BLaER1 (cell line): ENCODE data around the gene ATRN.
"Not testable (repeated sequence)": the region's sequence is repeated elsewhere in the genome, so short reads cannot be mapped to it uniquely, and the experiment has no call there.

ENCODE experiments used
- H3K27ac ChIP-seq: shearing (Covaris generic); formaldehyde crosslinking; 2 replicates; pipeline ENCODE4 v1.8.1; 2022
- H3K27me3 ChIP-seq: shearing (Covaris generic); formaldehyde crosslinking; 2 replicates; pipeline ENCODE4 v1.8.1; 2022
- H3K36me3 ChIP-seq: shearing (Covaris generic); formaldehyde crosslinking; 2 replicates; pipeline ENCODE4 v1.8.1; 2022
- H3K4me1 ChIP-seq: shearing (Covaris generic); formaldehyde crosslinking; 2 replicates; pipeline ENCODE4 v1.8.1; 2022
- H3K4me2 ChIP-seq: shearing (Covaris generic); formaldehyde crosslinking; 2 replicates; pipeline ENCODE4 v1.8.1; 2022
- H3K4me3 ChIP-seq: shearing (Covaris generic); formaldehyde crosslinking; 2 replicates; pipeline ENCODE4 v1.8.1; 2022
- H3K9ac ChIP-seq: shearing (Covaris generic); formaldehyde crosslinking; 2 replicates; pipeline ENCODE4 v1.8.1; 2022
- H3K9me3 ChIP-seq: shearing (Covaris generic); formaldehyde crosslinking; 2 replicates; pipeline ENCODE4 v1.8.1; 2022
- H4K20me1 ChIP-seq: shearing (Covaris generic); formaldehyde crosslinking; 2 replicates; pipeline ENCODE4 v1.8.1; 2022
- Cebpa-rat ChIP-seq: shearing (Covaris generic); IDR thresholded peaks from 2 replicates; pipeline ENCODE4 v1.8.1; 2022

ATRN gene

DNA sequence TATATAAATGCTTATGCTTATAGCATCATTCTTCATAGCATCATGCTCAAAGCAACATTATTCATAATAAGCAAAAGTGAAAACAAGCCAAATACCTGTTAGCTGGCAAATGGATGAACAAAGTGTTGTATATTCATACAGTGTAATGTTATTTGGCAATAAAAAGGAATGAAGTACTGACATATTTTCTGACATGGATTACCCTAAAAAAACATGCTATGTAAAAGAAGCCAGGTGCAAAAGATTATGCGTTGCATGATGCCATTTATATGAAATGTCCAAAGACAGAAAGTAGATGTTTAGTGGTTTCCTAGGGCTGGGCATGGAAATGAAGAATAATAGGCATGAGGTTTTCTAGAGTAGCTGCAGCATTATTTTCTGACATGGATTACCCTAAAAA is 115.3 kb downstream of the ATRN start:
- Histone ChIP-seq H3K4me2 (no peak overlapping the region), H3K4me1 (no peaks in the 10 kb centered on the region), H4K20me1 (no peaks in the 10 kb centered on the region), H3K27ac (no peak overlapping the region), H3K4me3 (no peak overlapping the region), H3K27me3 (no peaks in the 10 kb centered on the region), H3K9me3 (peaks cover 9% of the 10 kb centered on the region; the same call in 1 of the 2 replicates), H3K36me3 (peaks cover 63% of the 10 kb centered on the region), H3K9ac (no peak overlapping the region)
- no peak for TF ChIP-seq Cebpa-rat

DNA sequence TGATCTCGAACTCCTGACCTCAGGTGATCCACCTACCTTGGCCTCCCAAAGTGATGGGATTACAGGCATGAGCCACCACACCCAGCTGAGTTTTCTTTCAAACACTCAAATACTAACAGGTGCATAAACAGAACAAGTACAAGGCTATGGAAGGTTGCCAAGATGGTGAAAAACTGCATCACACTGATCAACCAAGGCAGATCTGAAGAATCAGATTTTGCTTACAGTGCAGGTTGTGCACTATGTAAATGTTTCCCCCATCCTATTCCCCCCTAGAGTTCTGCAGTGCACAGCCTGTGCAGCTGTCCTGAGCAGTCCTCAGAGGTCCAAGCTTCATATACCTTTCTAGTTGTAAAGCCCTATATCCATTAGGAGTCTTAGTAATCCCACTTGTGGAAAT is 119.3 kb downstream of the ATRN start:
- no peak for TF ChIP-seq Cebpa-rat
- Histone ChIP-seq H3K9ac (no peak overlapping the region), H3K27ac (no peak overlapping the region)

DNA sequence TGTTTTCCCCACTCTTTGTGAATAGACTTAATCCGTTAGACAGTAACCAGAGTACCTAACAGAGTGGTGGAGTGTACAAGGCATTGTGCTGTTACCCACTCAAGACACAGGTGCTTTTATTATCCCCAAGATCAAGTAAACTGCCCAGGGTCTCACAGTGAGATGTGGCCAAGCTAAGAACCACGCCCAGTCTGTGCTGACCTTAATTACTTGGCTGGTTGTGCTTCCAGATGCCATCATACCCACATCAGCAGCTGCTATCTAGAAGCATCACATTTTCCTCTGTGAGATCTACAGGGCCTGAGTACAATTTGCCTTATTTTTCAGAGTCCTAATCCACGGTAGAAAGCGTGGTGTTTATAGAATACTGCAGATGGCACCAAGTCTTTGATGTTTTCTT is 122.1 kb downstream of the ATRN start:
- no peak overlapping the region for H3K4me2 ChIP-seq

More for the DNA sequence above, 119.3 kb downstream of the ATRN start:
- Histone ChIP-seq H3K9me3 (peaks cover 9% of the 10 kb centered on the region; the same call in 1 of the 2 replicates), H3K4me2 (no peak overlapping the region), H3K36me3 (peaks cover 66% of the 10 kb centered on the region), H3K4me1 (no peaks in the 10 kb centered on the region), H3K4me3 (no peak overlapping the region), H4K20me1 (no peaks in the 10 kb centered on the region), H3K27me3 (no peaks in the 10 kb centered on the region)

DNA sequence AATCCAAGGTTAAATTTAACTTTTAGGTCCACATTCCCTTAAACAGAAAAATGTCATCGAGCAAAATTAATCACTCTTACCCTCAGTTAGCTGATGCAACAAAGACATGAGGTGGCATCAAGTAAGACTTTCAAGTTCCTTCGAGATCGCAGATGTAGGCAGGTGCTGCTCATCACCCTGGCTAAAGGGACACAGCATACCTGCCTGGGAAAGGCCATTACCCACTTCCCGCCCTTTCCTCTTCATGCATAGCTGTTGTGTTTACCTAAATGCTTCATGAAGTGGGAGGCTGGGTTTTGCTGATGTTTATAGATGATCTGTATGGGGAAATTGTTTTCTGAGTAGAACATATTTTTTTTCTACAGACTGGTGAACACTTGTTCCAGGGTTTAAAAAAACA is 124.7 kb downstream of the ATRN start:
- TF ChIP-seq Cebpa-rat = no peak
- Histone ChIP-seq H3K27ac (no peak overlapping the region), H3K36me3 (peaks cover 65% of the 10 kb centered on the region), H4K20me1 (no peaks in the 10 kb centered on the region), H3K9me3 (no peaks in the 10 kb centered on the region), H3K27me3 (no peaks in the 10 kb centered on the region), H3K4me2 (no peak overlapping the region), H3K4me1 (no peaks in the 10 kb centered on the region), H3K9ac (no peak overlapping the region), H3K4me3 (no peak overlapping the region)

More for the DNA sequence above, 122.1 kb downstream of the ATRN start:
- no peaks in the 10 kb centered on the region for H4K20me1 ChIP-seq
- H3K4me1 ChIP-seq = no peaks in the 10 kb centered on the region
- H3K4me3 ChIP-seq = no peak overlapping the region
- no peak overlapping the region for H3K27ac ChIP-seq
- H3K27me3 ChIP-seq = no peaks in the 10 kb centered on the region
- no peak overlapping the region for H3K9ac ChIP-seq
- TF ChIP-seq Cebpa-rat = no peak
- H3K36me3 ChIP-seq = peaks cover 67% of the 10 kb centered on the region
- no peaks in the 10 kb centered on the region for H3K9me3 ChIP-seq

DNA sequence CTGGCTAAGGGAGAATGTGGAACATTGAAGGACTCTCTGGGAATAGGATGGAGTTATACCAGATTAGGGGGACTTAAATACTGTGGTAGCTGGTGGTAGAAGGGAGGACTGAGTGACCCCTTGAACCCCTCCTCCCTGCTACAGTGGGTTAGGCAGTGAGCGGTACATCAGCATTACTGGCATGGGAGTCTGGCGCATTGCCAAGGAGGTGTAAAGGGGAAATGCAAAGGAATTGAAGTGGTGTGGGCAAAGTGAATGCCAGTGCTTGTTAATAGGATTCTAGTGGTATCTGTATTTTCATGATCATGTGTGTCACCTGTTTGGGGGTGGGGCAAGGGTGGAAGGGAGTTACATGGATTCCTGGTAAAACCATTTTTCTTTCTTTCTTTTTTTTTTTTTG is 132.3 kb downstream of the ATRN start:
- Histone ChIP-seq H3K36me3 (peaks cover 61% of the 10 kb centered on the region), H3K9me3 (0 out of 2 replicates have a peak, but pooled peaks cover 7% of the 10 kb centered on the region), H4K20me1 (no peaks in the 10 kb centered on the region), H3K4me1 (no peaks in the 10 kb centered on the region), H3K27ac (no peak overlapping the region), H3K27me3 (no peaks in the 10 kb centered on the region), H3K4me2 (no peak overlapping the region), H3K4me3 (no peak overlapping the region), H3K9ac (no peak overlapping the region)
- no peak for TF ChIP-seq Cebpa-rat

DNA sequence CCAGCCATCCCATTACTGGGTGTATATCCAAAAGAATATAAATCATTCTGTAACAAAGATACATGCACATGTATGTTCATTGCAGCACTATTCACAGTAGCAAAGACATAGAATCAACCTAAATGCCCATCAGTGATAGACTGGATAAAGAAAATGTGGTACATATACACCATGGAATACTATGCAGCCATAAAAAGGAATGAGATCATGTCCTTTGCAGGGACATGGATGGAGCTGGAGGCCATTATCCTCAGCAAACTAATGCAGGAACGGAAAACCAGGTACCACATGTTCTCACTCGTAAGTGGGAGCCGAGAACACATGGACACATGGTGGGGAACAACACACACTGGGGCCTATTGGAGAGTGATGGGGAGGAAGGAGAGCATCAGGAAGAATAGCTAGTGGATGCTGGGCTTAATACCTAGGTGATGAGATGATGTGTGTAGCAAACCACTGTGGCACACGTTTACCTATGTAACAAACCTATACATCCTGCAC is 134.6 kb downstream of the ATRN start:
- not testable (repeated sequence) for H3K27me3 ChIP-seq, H3K27ac ChIP-seq, H3K9ac ChIP-seq, H3K9me3 ChIP-seq, H3K4me2 ChIP-seq, H4K20me1 ChIP-seq, H3K4me3 ChIP-seq, H3K4me1 ChIP-seq
- H3K36me3 ChIP-seq = peaks cover 56% of the 10 kb centered on the region

DNA sequence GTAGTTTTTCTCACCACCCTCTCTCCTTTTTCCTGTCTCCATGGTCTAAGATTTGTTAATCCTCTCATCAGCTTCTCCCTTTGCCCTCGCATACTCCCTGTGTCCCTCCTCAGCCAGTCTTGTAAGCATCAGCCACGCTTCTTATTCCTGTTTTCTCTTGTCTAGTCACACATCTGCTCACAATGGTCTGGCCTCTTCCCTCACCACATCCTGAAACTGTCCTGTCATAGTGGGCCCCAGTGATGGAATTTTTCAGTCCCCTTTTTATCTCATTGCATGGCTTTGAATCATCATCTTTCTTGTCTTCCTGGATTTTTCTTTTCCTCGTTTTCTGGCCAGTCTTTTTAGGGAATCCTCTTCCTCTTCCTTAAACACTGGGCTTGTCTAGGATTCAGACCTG is 135.2 kb downstream of the ATRN start:
- Histone ChIP-seq H3K27ac (no peak overlapping the region), H3K4me1 (no peaks in the 10 kb centered on the region), H3K36me3 (peaks cover 53% of the 10 kb centered on the region), H3K4me2 (no peak overlapping the region), H3K27me3 (no peaks in the 10 kb centered on the region), H3K9ac (no peak overlapping the region), H4K20me1 (no peaks in the 10 kb centered on the region), H3K9me3 (0 out of 2 replicates have a peak, but pooled peaks cover 7% of the 10 kb centered on the region), H3K4me3 (no peak overlapping the region)
- TF ChIP-seq Cebpa-rat = no peak

DNA sequence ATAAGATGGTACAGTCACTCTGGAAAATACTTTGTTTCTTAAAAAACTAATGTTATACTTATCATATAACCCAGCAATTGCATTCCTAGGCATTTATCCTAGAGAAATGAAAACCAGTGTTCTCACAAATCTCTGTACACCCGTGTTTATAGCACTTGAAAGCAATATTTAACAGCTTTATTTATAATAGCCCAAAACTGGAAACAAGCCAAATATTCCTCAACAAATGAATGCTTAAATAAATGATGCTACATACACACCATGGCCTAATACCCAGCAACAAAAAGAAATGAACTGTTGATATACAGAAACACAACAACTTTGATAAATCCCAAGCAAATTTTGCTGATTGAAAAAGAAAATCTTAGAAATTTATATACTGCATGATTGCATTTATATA is 141.1 kb downstream of the ATRN start:
- Histone ChIP-seq H3K9me3 (no peaks in the 10 kb centered on the region), H3K4me1 (peaks cover 42% of the 10 kb centered on the region), H3K9ac (no peak overlapping the region), H3K4me3 (no peak overlapping the region), H4K20me1 (no peaks in the 10 kb centered on the region), H3K4me2 (no peak overlapping the region), H3K36me3 (0 out of 2 replicates have a peak, but pooled peaks cover 13% of the 10 kb centered on the region), H3K27me3 (no peaks in the 10 kb centered on the region), H3K27ac (no peak overlapping the region)
- TF ChIP-seq Cebpa-rat = no peak

DNA sequence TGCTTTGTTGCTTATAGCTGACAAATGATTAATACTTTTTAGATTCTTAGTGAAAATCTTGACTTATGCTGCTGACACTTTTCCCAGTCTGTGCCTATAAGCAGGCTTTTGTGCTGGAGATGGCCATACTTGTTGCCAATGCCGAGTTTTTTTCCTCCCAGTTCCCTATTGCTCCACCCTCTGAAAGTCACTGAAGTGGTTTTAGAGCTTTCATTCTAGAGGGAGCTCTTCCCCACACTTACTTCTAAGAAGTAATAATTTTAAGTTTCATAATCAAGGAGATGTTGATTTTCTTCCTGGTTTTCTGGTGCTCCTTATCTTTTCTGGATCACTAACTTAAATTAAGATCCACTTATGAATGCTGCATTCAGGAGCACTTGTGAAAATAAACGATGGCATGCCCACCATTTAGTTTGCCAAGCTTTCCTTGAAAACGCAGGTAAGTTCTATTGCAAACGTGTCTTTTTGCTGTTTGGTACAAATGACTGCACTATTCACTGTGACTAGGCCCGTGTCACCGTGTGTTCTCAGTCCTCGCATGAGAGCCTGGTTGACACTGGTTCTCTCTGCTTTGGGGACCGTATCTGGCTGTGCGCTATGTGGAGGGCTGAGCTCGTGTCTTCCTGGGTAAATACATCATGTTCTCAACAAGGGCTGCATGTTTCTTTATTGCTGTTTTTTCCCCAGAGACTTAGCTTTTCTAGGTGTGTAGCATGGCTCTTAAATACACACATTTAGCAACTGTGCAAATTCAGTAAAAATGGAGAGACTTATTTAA is 142.2 kb downstream of the ATRN start:
- H4K20me1 ChIP-seq = no peaks in the 10 kb centered on the region
- H3K9ac ChIP-seq = no peak overlapping the region
- H3K4me1 ChIP-seq = peaks cover 48% of the 10 kb centered on the region
- H3K27me3 ChIP-seq = no peaks in the 10 kb centered on the region
- peaks cover 6% of the 10 kb centered on the region; the same call in 1 of the 2 replicates for H3K36me3 ChIP-seq
- no peak for TF ChIP-seq Cebpa-rat
- H3K4me3 ChIP-seq = no peak overlapping the region
- 0 out of 2 replicates have a peak overlapping the region, but pooled peaks have one; percentile 0 for H3K27ac ChIP-seq
- H3K9me3 ChIP-seq = no peaks in the 10 kb centered on the region
- H3K4me2 ChIP-seq = peak overlapping the region; percentile 56

DNA sequence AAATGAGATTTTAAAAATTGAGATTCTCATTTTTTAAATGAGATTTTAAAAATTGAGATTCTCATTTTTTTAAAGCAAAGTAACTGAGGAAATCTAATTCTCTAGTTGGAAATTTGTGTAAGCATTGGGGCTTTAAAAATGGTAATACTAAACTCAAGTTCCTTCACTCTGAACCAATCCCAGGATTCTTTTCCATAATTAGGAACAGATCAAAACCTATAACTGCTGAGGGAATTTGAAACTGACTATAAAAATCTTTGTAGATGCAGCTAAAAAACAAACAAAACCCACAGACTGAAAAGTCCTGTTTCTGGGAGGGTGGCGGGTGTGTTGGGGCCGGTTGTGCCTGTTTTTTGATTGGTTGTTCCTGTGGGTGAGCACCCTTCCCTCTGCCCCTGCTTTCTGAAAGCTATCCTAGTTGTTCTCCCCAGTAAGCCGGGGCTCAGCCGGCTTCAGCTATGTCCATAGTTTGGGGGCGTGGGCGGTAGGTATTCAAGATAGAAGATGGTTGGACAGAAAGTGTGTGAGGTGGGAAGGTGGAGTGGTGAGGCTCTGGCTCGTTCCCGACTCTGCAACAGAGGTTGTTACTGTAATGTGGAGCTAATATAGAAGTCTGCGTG is 143.1 kb downstream of the ATRN start:
- H3K27me3 ChIP-seq = no peaks in the 10 kb centered on the region
- peak overlapping the region; percentile 73; the same call in 1 of the 2 replicates for H3K9ac ChIP-seq
- no peaks in the 10 kb centered on the region for H3K9me3 ChIP-seq
- H3K36me3 ChIP-seq = peaks cover 8% of the 10 kb centered on the region; the same call in 1 of the 2 replicates
- H3K4me2 ChIP-seq = peak overlapping the region; percentile 90
- peaks cover 53% of the 10 kb centered on the region for H3K4me1 ChIP-seq
- peak overlapping the region; percentile 50 for H3K4me3 ChIP-seq
- TF ChIP-seq Cebpa-rat = no peak
- H4K20me1 ChIP-seq = no peaks in the 10 kb centered on the region
- peak overlapping the region; percentile 73 for H3K27ac ChIP-seq
